K562 (cell line): Measurements from ENCODE around the gene UFSP1. TPM values are rescaled to one million over a fixed set of nuclear protein-coding genes. Genes with fewer than 3 reads are reported as not detected.

ENCODE experiments used
- ATAC-seq: fragments of 200-7000 bp; cut with Tn5 transposase; 3 replicates; pipeline ENCODE4 v1.9.1; 2020; ENCODE audit warnings: moderate library complexity
- BruUV-seq: library from RNA; stranded (reverse); fragments of 400-500 nt; replicated peaks from 2 replicates; lab custom pipeline; 2021; lab: Mats Ljungman, UMichigan
- CTCF ChIA-PET: fragments of 300-600 bp; formaldehyde crosslinking; extraction: SDS; loops from one replicate; lab custom pipeline; 2021; ENCODE audit warnings: low intra/inter-chr PET ratio; lab: Yijun Ruan, JAX
- POLR2A ChIA-PET: fragments of 300-600, 350-650 bp; sonication (Branson Sonifier 250); formaldehyde crosslinking; extraction: SDS; loops from one replicate; lab custom pipeline; 2021; ENCODE audit warnings: antibody characterized with exemption, inconsistent platforms; lab: Yijun Ruan, JAX
- DNase-seq, 4 experiments: peaks; one replicate each; pipeline versions ENCODE4 v3.0.0 to v3.0.0-alpha.2; 2011 to 2018; ENCODE audit warnings: low spot score in 3 of 4, mixed read lengths in 3 of 4; ENCODE audit errors: extremely low read depth in 1 of 4
- FAIRE-seq: peaks from 2 replicates; lab custom pipeline; 2011; peaks lifted over from hg19 to GRCh38; lab: Jason Lieb, UNC
- H2AFZ ChIP-seq: 2 replicates; pipeline ENCODE4 v1.6.0; 2011; ENCODE audit warnings: low read depth, low read length, control low read depth, inconsistent platforms
- H3K27ac ChIP-seq: fragments of 200-600 bp; 3 replicates; pipeline ENCODE4 v1.8.0; 2011; ENCODE audit warnings: low read depth, mild to moderate bottlenecking, control low read depth, inconsistent platforms, low read length, moderate library complexity, mixed read lengths; ENCODE audit errors: extremely low read depth
- H3K27me3 ChIP-seq, 2 experiments: fragments of 300-600 bp in 1 of 2; 2 replicates in 1 of 2; 3 replicates in 1 of 2; pipeline versions ENCODE4 v1.6.0 to v1.8.0; 2011; ENCODE audit warnings: inconsistent platforms in 2 of 2, low read length in 2 of 2, mild to moderate bottlenecking in 1 of 2, mixed read lengths in 1 of 2, moderate library complexity in 1 of 2; ENCODE audit not compliant: control insufficient read depth in 2 of 2, insufficient read depth in 2 of 2
- H3K36me3 ChIP-seq: fragments of 300-600 bp; 3 replicates; pipeline ENCODE4 v1.8.0; 2011; ENCODE audit warnings: mild to moderate bottlenecking, low read length, inconsistent platforms; ENCODE audit not compliant: control insufficient read depth, insufficient read depth
- H3K4me1 ChIP-seq, 2 experiments: fragments of 200-600 bp in 1 of 2; replicated peaks in 1 of 2; 2 replicates in 1 of 2; 3 replicates in 1 of 2; pipeline versions ENCODE4 v1.5.1 to v1.8.0; 2011; ENCODE audit warnings: inconsistent platforms in 2 of 2, low read length in 2 of 2, mild to moderate bottlenecking in 1 of 2, mixed read lengths in 1 of 2, moderate library complexity in 1 of 2; ENCODE audit not compliant: control insufficient read depth in 2 of 2, insufficient read depth in 2 of 2
- H3K4me2 ChIP-seq: 2 replicates; pipeline ENCODE4 v1.6.1; 2011; ENCODE audit warnings: low read length, control low read depth, inconsistent platforms, mixed read lengths; ENCODE audit not compliant: insufficient read depth
- H3K4me3 ChIP-seq: fragments of 200-600 bp; sonication (generic), shearing (Covaris generic); 2 replicates; pipeline ENCODE4 v1.5.1; 2016; ENCODE audit warnings: control low read depth, inconsistent platforms
- H3K79me2 ChIP-seq: fragments of 200-600 bp; 3 replicates; pipeline ENCODE4 v1.8.0; 2011; ENCODE audit warnings: low read length, inconsistent platforms; ENCODE audit not compliant: control insufficient read depth, insufficient read depth
- H3K9ac ChIP-seq, 2 experiments: 2 replicates each; pipeline versions ENCODE4 v1.6.0 to v1.6.1; 2011; ENCODE audit warnings: low read depth in 2 of 2, low read length in 2 of 2, control low read depth in 1 of 2, inconsistent platforms in 1 of 2, mild to moderate bottlenecking in 1 of 2, mixed read lengths in 1 of 2; ENCODE audit not compliant: insufficient read depth in 1 of 2
- H3K9me1 ChIP-seq: one replicate; pipeline ENCODE4 v1.6.0; 2011; ENCODE audit warnings: inconsistent platforms, mild to moderate bottlenecking, low read length, moderate library complexity; ENCODE audit not compliant: control insufficient read depth, insufficient read depth
- H3K9me3 ChIP-seq: replicated peaks from 2 replicates; pipeline ENCODE4 v1.5.1; 2011; ENCODE audit warnings: low read depth, low read length, inconsistent platforms; ENCODE audit not compliant: control insufficient read depth, insufficient read depth
- H4K20me1 ChIP-seq: replicated peaks from 2 replicates; pipeline ENCODE4 v1.6.1; 2011; ENCODE audit warnings: low read length, inconsistent platforms, mixed read lengths; ENCODE audit not compliant: control insufficient read depth, insufficient read depth
- CEBPB ChIP-seq: fragments of 450-650 bp; IDR thresholded peaks from 2 replicates; pipeline ENCODE4 v1.6.1; 2016; ENCODE audit warnings: missing genetic modification characterization, missing compliant biosample characterization
- HDAC8 ChIP-seq: fragments of 450-650 bp; IDR thresholded peaks from 2 replicates; pipeline ENCODE4 v1.6.1; 2016; ENCODE audit warnings: mild to moderate bottlenecking, missing genetic modification characterization, moderate library complexity, missing compliant biosample characterization
- SMARCA5 ChIP-seq: fragments of 450-650 bp; IDR thresholded peaks from 2 replicates; pipeline ENCODE4 v1.6.1; 2016
- SNRNP70 ChIP-seq: fragments of 200-400 bp; formaldehyde crosslinking; optimal IDR thresholded peaks from 2 replicates; pipeline ENCODE3; 2017; ENCODE audit warnings: low read depth, low read length
- TCFL5 ChIP-seq: fragments of 250-450 bp; sonication (Bioruptor Pico); conservative IDR thresholded peaks from 2 replicates; pipeline ENCODE4 v1.6.1; 2021; ENCODE audit warnings: mild to moderate bottlenecking, moderate library complexity, matching md5 sums
- ZEB2 ChIP-seq: fragments of 450-650 bp; IDR thresholded peaks from 2 replicates; pipeline ENCODE4 v1.6.1; 2016
- ZNF589 ChIP-seq: fragments of 200-800 bp; sonication (Bioruptor generic); IDR thresholded peaks from 2 replicates; pipeline ENCODE4 v1.6.1; 2016; ENCODE audit warnings: low read depth, missing genetic modification characterization, missing compliant biosample characterization
- ZNF780A ChIP-seq: fragments of 250-450 bp; sonication (Bioruptor Pico); IDR thresholded peaks from 2 replicates; pipeline ENCODE4 v1.5.0; 2021; ENCODE audit warnings: mild to moderate bottlenecking
- WGBS: fragments of 100-300 bp; shearing (Covaris generic); methylation state at CpG from one replicate; pipeline ENCODE4 v1.1.6; 2016; ENCODE audit warnings: low coverage, mixed read lengths; ENCODE audit not compliant: insufficient coverage; ENCODE audit errors: missing lambda C conversion rate; 5-methylcytosine and 5-hydroxymethylcytosine counted together
- in situ Hi-C: fragments of 300-500 bp; cut with MboI; formaldehyde crosslinking; loops from 4 replicates; pipeline ENCODE4 v1.15.0; 2018; ENCODE audit warnings: inconsistent platforms, mixed read lengths
- intact Hi-C: fragments of 100-400 bp; cut with micrococcal nuclease; formaldehyde crosslinking; loops from 2 replicates; pipeline ENCODE4 v1.14.2; 2022
- polyA plus RNA-seq, 8 experiments: library from polyadenylated mRNA; depleted of rRNA in 4 of 8; stranded (reverse) in 5 of 8; unstranded in 3 of 8; fragments of >200 nt; fragmentation: Nextera tagmentation in 2 of 8; fragmentation: Illumina TruSeq in 1 of 8; extraction: Ambion mirVana in 2 of 8; extraction: Trizol in 1 of 8; gene quantifications; 2 replicates each; pipeline versions ENCODE4 v1.2.1 to v1.2.3, GENCODE V29; 2011 to 2014; ENCODE audit warnings: inconsistent platforms in 1 of 8, missing spikeins in 1 of 8
- total RNA-seq, 7 experiments: library from RNA; depleted of rRNA in 6 of 7; stranded (reverse); fragments of >200 nt in 6 of 7; fragmentation: Illumina TruSeq in 2 of 7; extraction: Trizol in 2 of 7; gene quantifications; 2 replicates each; pipeline versions ENCODE4 v1.2.1 to v1.2.3, GENCODE V29; 2011 to 2021; ENCODE audit warnings: low replicate concordance in 1 of 7
- TF ChIP-seq, protein P1 (sequence below): IDR thresholded peaks from 2 replicates; pipeline ENCODE4 v1.6.1; 2011; ENCODE audit warnings: borderline replicate concordance, low read depth, mild to moderate bottlenecking, moderate library complexity, low read length; ENCODE audit not compliant: insufficient read depth, poor library complexity, severe bottlenecking
- TF ChIP-seq, protein P2 (sequence below): fragments of 200-800 bp; sonication (Bioruptor generic); IDR thresholded peaks from 2 replicates; pipeline ENCODE4 v1.6.1; 2016; ENCODE audit warnings: missing genetic modification characterization, missing compliant biosample characterization

UFSP1 gene
- total and polyA plus RNA-seq, 9 of the 15 experiments (the other 6 are each of a cell fraction or from before 2014, with no cell fraction given) = 0.50 to 18.8 (median 2.1) TPM

DNA sequence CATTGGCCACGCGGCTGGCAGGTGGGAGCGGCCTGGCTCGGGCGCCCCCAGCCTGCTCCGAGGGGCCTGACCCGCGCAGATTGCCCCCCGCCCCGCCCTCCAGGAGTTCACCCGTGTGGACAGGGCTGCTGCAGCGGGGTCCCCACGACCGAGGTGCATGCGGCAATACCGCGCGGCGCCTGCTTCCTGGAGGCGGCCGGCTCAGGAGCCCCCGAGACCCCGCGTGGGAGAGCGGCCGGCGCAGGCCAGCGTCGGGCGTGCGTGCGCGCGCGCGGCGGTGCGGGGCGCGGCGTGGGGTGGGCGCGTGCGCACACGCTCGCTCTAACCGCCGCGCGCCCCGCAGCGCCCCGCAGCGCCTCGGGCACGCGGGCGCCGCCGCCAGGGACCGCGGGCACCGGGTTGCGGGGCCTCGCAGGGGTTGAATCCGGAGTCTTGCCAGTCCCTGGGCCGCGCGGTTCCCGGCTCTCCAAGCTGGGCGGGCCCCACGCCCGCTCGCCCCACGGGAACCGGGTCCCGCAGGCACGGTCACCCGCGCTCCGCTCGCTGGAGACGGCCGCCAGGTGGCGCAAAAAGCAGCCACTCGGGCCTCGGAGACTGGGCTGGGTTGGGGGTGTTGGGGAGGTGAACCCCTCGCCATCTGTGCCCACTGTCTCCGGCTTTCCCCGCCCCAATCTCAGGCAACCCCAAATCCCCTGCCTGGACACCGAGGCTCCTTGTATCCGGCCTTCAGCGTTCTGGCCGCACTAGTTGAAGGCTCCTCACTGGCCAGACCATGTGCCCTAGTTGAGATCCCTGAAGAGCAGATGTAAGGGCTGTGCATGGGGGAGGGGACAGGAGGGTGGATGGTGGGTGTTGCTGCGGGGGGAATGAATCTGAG, 7.5 kb upstream of the UFSP1 start (continued):
- TF ChIP-seq, protein P1, sequence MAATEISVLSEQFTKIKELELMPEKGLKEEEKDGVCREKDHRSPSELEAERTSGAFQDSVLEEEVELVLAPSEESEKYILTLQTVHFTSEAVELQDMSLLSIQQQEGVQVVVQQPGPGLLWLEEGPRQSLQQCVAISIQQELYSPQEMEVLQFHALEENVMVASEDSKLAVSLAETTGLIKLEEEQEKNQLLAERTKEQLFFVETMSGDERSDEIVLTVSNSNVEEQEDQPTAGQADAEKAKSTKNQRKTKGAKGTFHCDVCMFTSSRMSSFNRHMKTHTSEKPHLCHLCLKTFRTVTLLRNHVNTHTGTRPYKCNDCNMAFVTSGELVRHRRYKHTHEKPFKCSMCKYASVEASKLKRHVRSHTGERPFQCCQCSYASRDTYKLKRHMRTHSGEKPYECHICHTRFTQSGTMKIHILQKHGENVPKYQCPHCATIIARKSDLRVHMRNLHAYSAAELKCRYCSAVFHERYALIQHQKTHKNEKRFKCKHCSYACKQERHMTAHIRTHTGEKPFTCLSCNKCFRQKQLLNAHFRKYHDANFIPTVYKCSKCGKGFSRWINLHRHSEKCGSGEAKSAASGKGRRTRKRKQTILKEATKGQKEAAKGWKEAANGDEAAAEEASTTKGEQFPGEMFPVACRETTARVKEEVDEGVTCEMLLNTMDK = peak; percentile 68

DNA sequence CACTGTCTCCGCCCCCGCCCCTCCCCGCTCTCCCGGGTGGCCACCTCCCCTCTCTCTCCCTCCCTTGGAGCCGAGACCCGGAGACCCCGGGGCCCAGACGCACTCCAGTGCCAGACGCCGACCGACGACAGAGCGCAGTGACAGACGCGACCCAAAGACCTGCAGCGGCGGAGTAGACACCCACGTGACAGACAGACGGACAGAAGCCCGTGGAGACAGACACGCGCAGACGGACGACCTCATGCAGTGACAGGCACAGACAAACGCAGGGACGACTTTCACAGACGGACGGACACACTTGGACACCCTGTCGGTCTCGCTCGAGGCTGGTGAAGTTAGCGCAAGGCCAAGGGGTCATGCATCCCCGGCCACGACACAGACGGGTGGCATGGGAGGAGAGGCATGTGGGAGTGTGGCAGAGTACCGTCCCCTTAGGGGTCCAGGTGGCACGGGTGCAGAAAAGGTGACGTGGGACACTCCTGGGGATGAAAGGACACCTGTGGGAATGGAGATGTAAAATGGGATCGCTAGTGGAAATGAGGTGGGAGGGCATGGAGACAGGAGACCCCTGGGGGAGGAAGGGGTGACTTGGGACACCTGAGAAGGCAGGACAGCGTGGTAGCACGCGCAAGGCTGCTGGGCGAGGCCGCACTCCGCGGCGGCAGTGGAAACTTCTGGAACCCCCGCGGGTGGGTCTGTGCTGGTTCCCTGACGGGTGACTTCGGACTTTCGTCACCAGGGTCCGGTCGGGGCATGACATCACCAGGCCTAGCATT, 6.6 kb upstream of the UFSP1 start:
- Histone ChIP-seq H3K27ac (peak overlapping the region; percentile 48), H3K9me1 (no peaks in the 10 kb centered on the region), H4K20me1 (no peaks in the 10 kb centered on the region), H3K9me3 (no peaks in the 10 kb centered on the region), H3K4me2 (peak overlapping the region; percentile 81), H3K27me3 (no peaks in the 10 kb centered on the region), H3K36me3 (no peaks in the 10 kb centered on the region), H3K9ac (peak overlapping the region; percentile 44 to 86), H2AFZ (peak overlapping the region; percentile 96), H3K4me3 (peak overlapping the region; percentile 39), H3K4me1 (peaks cover 25 to 73% of the 10 kb centered on the region in 2 experiments), H3K79me2 (no peaks in the 10 kb centered on the region; the same call in 2 of the 3 replicates)
- peak; percentile 48 for FAIRE-seq
- peak; percentile 68 for ATAC-seq
- WGBS = 6% methylated on average over 49 of the region's 54 CpGs
- TSS peak; percentile 87 for BruUV-seq
- POLR2A ChIA-PET = interaction anchor here (0.6 kb wide), 2 partner anchors 54 to 156 kb away, joined by 3 to 4 read pairs; no protein-coding TSS in a partner anchor
- intact Hi-C loops = loop anchor here (2.0 to 5.0 kb wide), 4 partner anchors 181 to 386 kb away; no protein-coding TSS in a partner anchor
- DNase-seq = peak; percentile 82 to 92 (median 88)
- in situ Hi-C loops = no loop called here
- CTCF ChIA-PET = interaction anchor here (0.9 to 3.1 kb wide), 7 partner anchors 163 to 643 kb away, joined by 3 to 44 read pairs (median 7); partner anchors contain the start of gene AP1S1
- TF ChIP-seq SNRNP70 (no peak), TCFL5 (CRISPR knock-in tag) (no peak), ZEB2 (peak; percentile 29; the same call in 1 of the 2 replicates), SMARCA5 (peak; percentile 87), HDAC8 (tag) (no peak), CEBPB (tag) (0 out of 2 replicates have a peak, but pooled peaks have one; percentile 14), ZNF780A (no peak), ZNF589 (CRISPR knock-in tag) (no peak)
- TF ChIP-seq, protein P2, sequence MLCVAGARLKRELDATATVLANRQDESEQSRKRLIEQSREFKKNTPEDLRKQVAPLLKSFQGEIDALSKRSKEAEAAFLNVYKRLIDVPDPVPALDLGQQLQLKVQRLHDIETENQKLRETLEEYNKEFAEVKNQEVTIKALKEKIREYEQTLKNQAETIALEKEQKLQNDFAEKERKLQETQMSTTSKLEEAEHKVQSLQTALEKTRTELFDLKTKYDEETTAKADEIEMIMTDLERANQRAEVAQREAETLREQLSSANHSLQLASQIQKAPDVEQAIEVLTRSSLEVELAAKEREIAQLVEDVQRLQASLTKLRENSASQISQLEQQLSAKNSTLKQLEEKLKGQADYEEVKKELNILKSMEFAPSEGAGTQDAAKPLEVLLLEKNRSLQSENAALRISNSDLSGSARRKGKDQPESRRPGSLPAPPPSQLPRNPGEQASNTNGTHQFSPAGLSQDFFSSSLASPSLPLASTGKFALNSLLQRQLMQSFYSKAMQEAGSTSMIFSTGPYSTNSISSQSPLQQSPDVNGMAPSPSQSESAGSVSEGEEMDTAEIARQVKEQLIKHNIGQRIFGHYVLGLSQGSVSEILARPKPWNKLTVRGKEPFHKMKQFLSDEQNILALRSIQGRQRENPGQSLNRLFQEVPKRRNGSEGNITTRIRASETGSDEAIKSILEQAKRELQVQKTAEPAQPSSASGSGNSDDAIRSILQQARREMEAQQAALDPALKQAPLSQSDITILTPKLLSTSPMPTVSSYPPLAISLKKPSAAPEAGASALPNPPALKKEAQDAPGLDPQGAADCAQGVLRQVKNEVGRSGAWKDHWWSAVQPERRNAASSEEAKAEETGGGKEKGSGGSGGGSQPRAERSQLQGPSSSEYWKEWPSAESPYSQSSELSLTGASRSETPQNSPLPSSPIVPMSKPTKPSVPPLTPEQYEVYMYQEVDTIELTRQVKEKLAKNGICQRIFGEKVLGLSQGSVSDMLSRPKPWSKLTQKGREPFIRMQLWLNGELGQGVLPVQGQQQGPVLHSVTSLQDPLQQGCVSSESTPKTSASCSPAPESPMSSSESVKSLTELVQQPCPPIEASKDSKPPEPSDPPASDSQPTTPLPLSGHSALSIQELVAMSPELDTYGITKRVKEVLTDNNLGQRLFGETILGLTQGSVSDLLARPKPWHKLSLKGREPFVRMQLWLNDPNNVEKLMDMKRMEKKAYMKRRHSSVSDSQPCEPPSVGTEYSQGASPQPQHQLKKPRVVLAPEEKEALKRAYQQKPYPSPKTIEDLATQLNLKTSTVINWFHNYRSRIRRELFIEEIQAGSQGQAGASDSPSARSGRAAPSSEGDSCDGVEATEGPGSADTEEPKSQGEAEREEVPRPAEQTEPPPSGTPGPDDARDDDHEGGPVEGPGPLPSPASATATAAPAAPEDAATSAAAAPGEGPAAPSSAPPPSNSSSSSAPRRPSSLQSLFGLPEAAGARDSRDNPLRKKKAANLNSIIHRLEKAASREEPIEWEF (CRISPR knock-in tag) = no peak
